Smooth muscle cell (in vitro differentiated cells): ENCODE measurements around the gene PDZRN3. TPM values are rescaled to one million over a fixed set of nuclear protein-coding genes. Genes with fewer than 3 reads are reported as not detected.

ENCODE experiments used
- DNase-seq: peaks from one replicate; lab custom pipeline; 2025; ENCODE audit not compliant: unreplicated experiment; lab: John Stamatoyannopoulos, UW
- H2AFZ ChIP-seq: fragments of 200-600 bp; sonication (generic); 2 replicates; pipeline ENCODE4 v1.6.0; 2016; ENCODE audit warnings: antibody characterized with exemption, low read depth, mild to moderate bottlenecking
- H3F3A ChIP-seq: fragments of 200-600 bp; sonication (generic); 2 replicates; pipeline ENCODE4 v1.6.0; 2017; ENCODE audit warnings: antibody characterized with exemption, low read depth
- H3K27ac ChIP-seq: fragments of 200-600 bp; sonication (generic); 2 replicates; pipeline ENCODE4 v1.5.1; 2016; ENCODE audit warnings: low read depth, mild to moderate bottlenecking
- H3K27me3 ChIP-seq: fragments of 200-600 bp; sonication (generic); 2 replicates; pipeline ENCODE4 v1.6.1; 2016; ENCODE audit warnings: low read depth, mild to moderate bottlenecking
- H3K36me3 ChIP-seq: fragments of 200-600 bp; sonication (generic); 2 replicates; pipeline ENCODE4 v1.5.1; 2016; ENCODE audit warnings: low read depth
- H3K4me1 ChIP-seq: fragments of 200-600 bp; sonication (generic); 2 replicates; pipeline ENCODE4 v1.5.1; 2016; ENCODE audit warnings: low read depth
- H3K4me2 ChIP-seq: fragments of 200-600 bp; sonication (generic); 2 replicates; pipeline ENCODE4 v1.6.0; 2016; ENCODE audit warnings: mild to moderate bottlenecking
- H3K4me3 ChIP-seq: fragments of 200-600 bp; sonication (generic); 2 replicates; pipeline ENCODE4 v1.5.1; 2016; ENCODE audit warnings: mild to moderate bottlenecking
- H3K79me2 ChIP-seq: fragments of 200-600 bp; sonication (generic); 2 replicates; pipeline ENCODE4 v1.6.0; 2016; ENCODE audit warnings: low read depth, mild to moderate bottlenecking
- H3K9ac ChIP-seq: fragments of 200-600 bp; sonication (generic); 2 replicates; pipeline ENCODE4 v1.6.0; 2016; ENCODE audit warnings: low read depth
- H3K9me3 ChIP-seq: fragments of 200-600 bp; sonication (generic); replicated peaks from 2 replicates; pipeline ENCODE4 v1.5.1; 2016; ENCODE audit warnings: low read depth
- H4K20me1 ChIP-seq: fragments of 200-600 bp; sonication (generic); 2 replicates; pipeline ENCODE4 v1.6.0; 2016; ENCODE audit warnings: low read depth
- CTCF ChIP-seq: fragments of 200-600 bp; sonication (generic); IDR thresholded peaks from 2 replicates; pipeline ENCODE4 v1.5.1; 2017; ENCODE audit warnings: borderline replicate concordance, mild to moderate bottlenecking, antibody characterized with exemption; ENCODE audit not compliant: insufficient read depth, poor library complexity, severe bottlenecking
- WGBS: methylation state at CpG from one replicate; pipeline ENCODE4 v1.1.7; 2016; ENCODE audit warnings: low lambda C conversion rate; 5-methylcytosine and 5-hydroxymethylcytosine counted together
- polyA plus RNA-seq: library from polyadenylated mRNA; unstranded; fragments of >200 nt; fragmentation: Nextera tagmentation; extraction: Ambion mirVana; gene quantifications from 2 replicates; pipeline ENCODE4 v1.2.1, GENCODE V29; 2016
- total RNA-seq: library from RNA; depleted of rRNA; stranded (reverse); fragments of >200 nt; gene quantifications from 2 replicates; pipeline ENCODE4 v1.2.3, GENCODE V29; 2014

The PDZRN3 gene
- total and polyA plus RNA-seq, 2 experiments from 2014 or later, result 99.5 to 128 TPM

GRCh38 chr3:73550032-73550431, 74.7 kb downstream of the PDZRN3 start:
- Histone ChIP-seq H3K79me2 (peaks cover 78% of the 10 kb centered on the region), H3K4me1 (peaks cover 23% of the 10 kb centered on the region), H2AFZ (no peak overlapping the region), H3K27me3 (no peaks in the 10 kb centered on the region), H3K36me3 (no peaks in the 10 kb centered on the region), H3K27ac (peak overlapping the region; percentile 83), H3K4me2 (peak overlapping the region; percentile 27), H3K9ac (no peak overlapping the region), H4K20me1 (peaks cover 94% of the 10 kb centered on the region), H3F3A (peaks cover 31% of the 10 kb centered on the region), H3K9me3 (no peaks in the 10 kb centered on the region), H3K4me3 (no peak overlapping the region)
- WGBS, result 42% methylated on average over 7 of the region's 7 CpGs
- DNase-seq, result no peak
- TF ChIP-seq CTCF, result no peak

DNA sequence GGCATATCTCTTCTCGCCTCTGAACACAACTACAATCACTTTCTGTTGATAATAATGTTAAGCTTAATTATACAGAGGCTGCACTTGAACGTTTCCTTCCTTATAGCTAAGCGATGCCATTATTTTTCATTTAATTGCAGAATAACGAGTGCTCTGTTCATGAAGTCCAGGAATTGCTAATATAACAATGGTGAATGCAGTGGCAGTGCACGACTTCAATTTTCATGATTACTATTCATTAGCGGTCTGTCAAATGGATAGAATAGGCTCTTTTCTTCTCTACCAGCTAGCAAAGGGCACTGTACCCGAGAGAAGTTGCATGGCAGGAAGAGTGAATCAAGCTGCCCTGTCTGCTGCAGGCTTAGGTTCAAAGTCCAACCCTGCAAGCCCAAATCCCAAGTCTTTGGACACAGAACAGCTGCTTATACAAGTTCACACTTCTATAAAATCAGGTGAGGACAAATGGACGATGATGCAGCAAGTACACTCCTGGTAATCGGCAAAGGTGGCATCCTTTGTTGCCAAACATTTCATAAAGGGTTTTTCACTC, 75.6 kb downstream of the PDZRN3 start:
- H3K36me3 ChIP-seq, result no peaks in the 10 kb centered on the region
- DNase-seq, result no peak
- H3F3A ChIP-seq, result peaks cover 31% of the 10 kb centered on the region
- H3K79me2 ChIP-seq, result peaks cover 78% of the 10 kb centered on the region
- no peak for TF ChIP-seq CTCF
- no peak overlapping the region for H3K9ac ChIP-seq
- H3K4me3 ChIP-seq, result no peak overlapping the region
- peak overlapping the region; percentile 83 for H3K27ac ChIP-seq
- no peaks in the 10 kb centered on the region for H3K27me3 ChIP-seq
- peaks cover 94% of the 10 kb centered on the region for H4K20me1 ChIP-seq
- H3K9me3 ChIP-seq, result no peaks in the 10 kb centered on the region
- H3K4me1 ChIP-seq, result peaks cover 19% of the 10 kb centered on the region
- no peak overlapping the region for H2AFZ ChIP-seq
- 94% methylated on average over 9 of the region's 9 CpGs for WGBS
- peak overlapping the region; percentile 27 for H3K4me2 ChIP-seq

DNA sequence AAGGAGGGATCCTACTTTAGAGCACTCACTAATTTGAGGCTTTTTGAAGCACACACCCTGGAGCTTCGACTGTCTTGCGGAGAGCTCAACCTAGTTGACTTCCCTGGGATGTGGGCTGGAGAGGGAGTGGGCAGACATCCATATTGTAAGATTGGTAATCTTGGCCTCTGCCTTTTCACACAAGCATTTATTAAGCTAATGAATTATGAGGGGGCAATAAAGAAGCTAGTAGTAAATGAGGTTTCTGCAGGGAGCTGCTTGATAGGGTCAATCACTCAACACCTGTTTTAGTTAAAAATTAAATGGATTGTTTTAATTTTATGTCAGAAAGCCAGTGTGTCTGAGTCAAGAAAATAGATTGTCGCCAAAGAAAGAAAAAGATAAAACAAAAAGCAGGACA, 76.3 kb downstream of the PDZRN3 start:
- Histone ChIP-seq H3K9ac (no peak overlapping the region), H3K4me2 (peak overlapping the region; percentile 27), H3K79me2 (peaks cover 78% of the 10 kb centered on the region), H3K4me1 (peaks cover 19% of the 10 kb centered on the region), H3K36me3 (no peaks in the 10 kb centered on the region), H3K27ac (peak overlapping the region; percentile 83), H3K4me3 (no peak overlapping the region), H4K20me1 (peaks cover 94% of the 10 kb centered on the region), H2AFZ (no peak overlapping the region), H3K27me3 (no peaks in the 10 kb centered on the region), H3F3A (peaks cover 31% of the 10 kb centered on the region), H3K9me3 (no peaks in the 10 kb centered on the region)
- no peak for DNase-seq
- WGBS, result 79% methylated on average over 3 of the region's 3 CpGs
- TF ChIP-seq CTCF, result no peak

- H3K4me1 ChIP-seq, result peaks cover 19% of the 10 kb centered on the region
- H3K4me3 ChIP-seq, result no peak overlapping the region
- no peaks in the 10 kb centered on the region for H3K9me3 ChIP-seq
- peaks cover 96% of the 10 kb centered on the region for H4K20me1 ChIP-seq
- peak overlapping the region; percentile 16 for H3K9ac ChIP-seq
- peaks cover 79% of the 10 kb centered on the region for H3K79me2 ChIP-seq
- H3K27me3 ChIP-seq, result no peaks in the 10 kb centered on the region
- no peak for TF ChIP-seq CTCF
- DNase-seq, result no peak
- peaks cover 31% of the 10 kb centered on the region for H3F3A ChIP-seq
- WGBS, result 45% methylated on average over 11 of the region's 11 CpGs
- no peaks in the 10 kb centered on the region for H3K36me3 ChIP-seq
- H2AFZ ChIP-seq, result no peak overlapping the region
- H3K27ac ChIP-seq, result peak overlapping the region; percentile 83
- peak overlapping the region; percentile 27 for H3K4me2 ChIP-seq
Observed at GRCh38 chr3:73547427-73548248, 77.1 kb downstream of the PDZRN3 start.
